HG03439 (cell line): Measurements from ENCODE around the gene ILF2.
"Not testable (repeated sequence)": the region's sequence is repeated elsewhere in the genome, so short reads cannot be mapped to it uniquely, and the experiment has no call there.

ENCODE experiments used
- ATAC-seq: cut with Tn5 transposase; IDR thresholded peaks from one replicate; pipeline ENCODE4 v1.9.1; 2021; ENCODE audit warnings: mild to moderate bottlenecking, moderate library complexity; ENCODE audit not compliant: unreplicated experiment

ILF2 gene

DNA sequence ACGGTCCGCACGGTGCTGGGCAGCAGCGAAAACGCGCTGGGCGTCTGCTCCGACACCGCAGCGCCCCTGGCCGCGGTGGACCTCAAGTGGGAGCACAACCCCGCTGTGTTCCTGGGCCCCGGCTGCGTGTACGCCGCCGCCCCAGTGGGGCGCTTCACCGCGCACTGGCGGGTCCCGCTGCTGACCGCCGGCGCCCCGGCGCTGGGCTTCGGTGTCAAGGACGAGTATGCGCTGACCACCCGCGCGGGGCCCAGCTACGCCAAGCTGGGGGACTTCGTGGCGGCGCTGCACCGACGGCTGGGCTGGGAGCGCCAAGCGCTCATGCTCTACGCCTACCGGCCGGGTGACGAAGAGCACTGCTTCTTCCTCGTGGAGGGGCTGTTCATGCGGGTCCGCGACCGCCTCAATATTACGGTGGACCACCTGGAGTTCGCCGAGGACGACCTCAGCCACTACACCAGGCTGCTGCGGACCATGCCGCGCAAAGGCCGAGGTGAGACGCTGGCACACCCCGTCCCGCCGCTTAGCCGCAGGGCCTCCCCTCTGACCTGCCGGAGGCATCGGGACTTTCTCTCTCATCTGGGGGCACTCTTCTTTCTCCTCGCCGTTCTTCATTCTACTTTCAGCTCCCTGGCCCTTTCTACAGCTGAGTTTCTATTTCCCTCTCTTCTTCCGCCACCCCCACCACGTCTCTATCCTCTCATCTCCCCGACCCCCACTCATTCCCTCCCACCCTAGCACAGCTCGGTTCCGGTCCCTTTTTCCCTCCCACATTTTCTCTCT, 8.7 kb upstream of the ILF2 start:
- no peak for ATAC-seq

DNA sequence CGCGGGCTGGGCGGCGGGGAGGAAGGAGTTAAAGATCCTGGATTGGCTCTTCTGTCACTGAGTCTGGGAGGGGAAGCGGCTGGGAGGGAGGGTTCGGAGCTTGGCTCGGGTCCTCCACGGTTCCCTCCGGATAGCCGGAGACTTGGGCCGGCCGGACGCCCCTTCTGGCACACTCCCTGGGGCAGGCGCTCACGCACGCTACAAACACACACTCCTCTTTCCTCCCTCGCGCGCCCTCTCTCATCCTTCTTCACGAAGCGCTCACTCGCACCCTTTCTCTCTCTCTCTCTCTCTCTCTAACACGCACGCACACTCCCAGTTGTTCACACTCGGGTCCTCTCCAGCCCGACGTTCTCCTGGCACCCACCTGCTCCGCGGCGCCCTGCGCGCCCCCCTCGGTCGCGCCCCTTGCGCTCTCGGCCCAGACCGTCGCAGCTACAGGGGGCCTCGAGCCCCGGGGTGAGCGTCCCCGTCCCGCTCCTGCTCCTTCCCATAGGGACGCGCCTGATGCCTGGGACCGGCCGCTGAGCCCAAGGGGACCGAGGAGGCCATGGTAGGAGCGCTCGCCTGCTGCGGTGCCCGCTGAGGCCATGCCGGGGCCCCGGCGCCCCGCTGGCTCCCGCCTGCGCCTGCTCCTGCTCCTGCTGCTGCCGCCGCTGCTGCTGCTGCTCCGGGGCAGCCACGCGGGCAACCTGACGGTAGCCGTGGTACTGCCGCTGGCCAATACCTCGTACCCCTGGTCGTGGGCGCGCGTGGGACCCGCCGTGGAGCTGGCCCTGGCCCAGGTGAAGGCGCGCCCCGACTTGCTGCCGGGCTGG, 7.9 kb upstream of the ILF2 start, which contains the start of gene NPR1:
NPR1 (plus strand) TSS at position 170 of the 818 bp plus-strand sequence; CDS start at position 591, 421 bp downstream.
- ATAC-seq = no peak

DNA sequence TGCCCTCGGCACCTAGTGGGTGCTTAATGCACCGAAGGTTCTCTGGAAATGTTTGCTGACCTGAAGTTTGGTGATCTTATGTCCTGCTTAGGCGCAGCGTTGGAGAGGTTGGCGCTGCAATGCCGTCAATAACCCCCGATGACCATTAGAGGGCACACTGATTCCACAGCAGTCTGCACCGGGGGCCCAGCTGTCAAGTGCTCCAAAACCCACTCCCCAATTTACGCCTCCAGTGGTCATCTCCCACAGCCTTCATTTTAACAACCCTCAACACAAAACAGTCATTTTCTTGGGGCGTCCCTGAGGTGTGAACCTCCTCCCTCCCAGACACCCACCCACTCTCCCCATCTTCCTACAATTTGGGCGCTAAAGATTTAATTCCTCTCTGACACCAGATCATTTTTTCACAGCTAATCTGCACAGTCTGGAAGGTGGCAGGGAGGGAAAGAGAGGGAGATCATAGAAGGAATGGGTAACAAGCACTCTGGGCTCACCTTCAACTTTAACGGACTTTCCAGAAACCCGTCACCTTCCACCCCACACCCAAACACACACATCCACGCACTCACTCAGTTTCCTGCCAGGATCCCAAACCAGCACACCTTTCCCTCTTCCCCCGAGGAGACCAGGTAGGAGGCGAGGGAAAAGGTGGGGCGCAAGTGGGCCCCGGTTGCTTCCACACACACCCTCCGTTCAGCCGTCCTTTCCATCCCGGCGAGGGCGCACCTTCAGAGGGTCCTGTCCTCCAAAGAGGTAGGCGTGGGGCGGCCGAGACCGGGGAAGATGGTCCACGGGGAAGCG, 7.1 kb upstream of the ILF2 start:
- ATAC-seq = no peak

DNA sequence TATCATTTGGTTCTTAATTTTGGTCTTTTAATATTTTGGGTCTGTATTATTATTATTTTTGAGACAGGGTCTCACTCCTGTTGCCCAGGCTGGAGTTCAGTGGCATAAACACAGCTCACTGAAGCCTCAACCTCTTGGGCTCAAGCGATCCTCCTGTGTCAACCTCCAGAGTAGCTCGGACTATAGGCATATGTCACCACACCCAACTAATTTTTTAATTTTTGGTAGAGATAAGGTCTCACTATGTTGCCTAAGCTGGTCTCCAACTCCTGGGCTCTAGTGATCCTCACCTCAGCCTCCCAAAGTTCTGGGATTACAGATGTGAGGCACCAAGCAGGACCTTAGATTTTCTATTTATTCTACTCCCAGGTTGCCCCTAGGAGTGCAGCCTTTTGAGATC, 2.7 kb upstream of the ILF2 start:
- ATAC-seq = no peak

DNA sequence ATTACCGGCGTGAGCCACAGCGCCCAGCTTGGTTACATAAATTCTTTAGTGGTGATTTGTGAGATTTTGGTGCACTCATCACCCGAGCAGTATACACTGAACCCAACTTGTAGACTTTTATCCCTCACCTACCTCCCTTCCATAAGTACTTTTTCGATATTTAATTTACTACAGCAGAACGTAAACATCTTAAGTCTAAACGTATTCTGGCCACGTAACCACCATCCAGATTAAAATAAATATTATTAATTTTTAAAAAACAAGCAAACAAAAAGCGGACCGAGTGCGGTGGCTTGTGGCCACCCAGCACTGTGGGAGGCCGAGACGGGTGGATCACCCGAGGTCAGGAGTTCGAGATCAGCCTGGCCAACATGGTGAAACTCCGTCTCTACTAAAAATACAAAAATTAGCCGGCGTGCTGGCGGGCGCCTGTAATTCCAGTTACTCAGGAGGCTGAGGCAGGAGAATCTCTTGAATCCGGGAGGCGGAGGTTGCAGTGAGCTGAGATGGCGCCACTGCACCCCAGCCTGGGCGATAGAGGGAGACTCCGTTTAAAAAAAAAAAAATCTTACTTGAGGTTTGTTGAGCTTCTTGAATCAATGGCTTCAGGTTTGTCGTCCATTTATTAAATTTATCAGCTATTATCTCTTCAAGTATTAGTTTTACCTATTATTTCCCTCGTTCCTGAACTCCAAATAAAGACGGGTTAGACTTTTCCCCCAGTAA, 998 bp upstream of the ILF2 start:
- peak; percentile 3 for ATAC-seq

DNA sequence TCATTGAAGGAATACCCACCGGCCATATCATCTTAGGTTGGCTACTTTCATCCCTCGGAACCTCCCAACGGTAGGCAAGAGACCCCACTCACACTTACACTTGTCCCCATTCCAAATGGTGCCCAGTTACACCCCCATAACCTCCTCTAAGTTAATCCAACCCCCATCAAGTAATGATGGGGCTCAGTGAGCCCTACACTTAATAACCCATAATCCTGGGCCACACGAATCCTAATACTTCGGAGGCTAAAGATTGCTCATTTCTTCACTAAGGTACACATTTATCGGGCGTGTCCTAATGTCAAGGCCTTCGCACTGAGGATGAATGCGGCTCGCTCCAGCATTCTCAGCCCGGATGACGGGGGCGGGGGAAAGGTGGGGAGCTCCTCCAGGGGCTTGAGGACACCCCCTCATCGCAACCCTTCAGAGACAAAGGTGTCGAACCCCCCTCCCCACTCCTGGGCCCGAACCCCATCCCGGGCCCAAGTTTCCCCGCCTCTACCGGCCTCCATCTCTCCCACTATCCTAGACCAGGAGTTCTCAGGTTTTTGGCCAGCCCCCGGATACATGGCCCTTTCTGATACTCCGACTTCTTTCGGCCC, 435 bp downstream of the ILF2 start:
- peak; percentile 2 for ATAC-seq

DNA sequence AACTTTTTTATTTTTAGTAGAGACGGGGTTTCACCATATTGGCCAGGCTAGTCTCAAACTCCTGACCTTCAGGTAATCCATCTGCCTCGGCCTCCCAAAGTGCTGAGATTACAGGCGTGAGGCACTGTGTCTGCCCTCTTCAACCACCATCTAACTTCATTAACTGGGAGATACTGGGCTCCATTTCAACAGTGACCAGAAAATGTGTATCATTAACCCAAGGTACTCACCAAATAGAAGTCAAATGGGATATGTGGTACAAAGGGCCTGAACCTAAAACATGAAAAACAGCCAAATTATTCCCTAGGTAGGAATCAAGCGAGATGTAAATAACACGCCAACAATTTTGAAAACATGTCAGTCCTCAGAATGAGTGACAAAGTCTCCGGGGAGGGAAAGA, 1.2 kb downstream of the ILF2 start:
- ATAC-seq = no peak

DNA sequence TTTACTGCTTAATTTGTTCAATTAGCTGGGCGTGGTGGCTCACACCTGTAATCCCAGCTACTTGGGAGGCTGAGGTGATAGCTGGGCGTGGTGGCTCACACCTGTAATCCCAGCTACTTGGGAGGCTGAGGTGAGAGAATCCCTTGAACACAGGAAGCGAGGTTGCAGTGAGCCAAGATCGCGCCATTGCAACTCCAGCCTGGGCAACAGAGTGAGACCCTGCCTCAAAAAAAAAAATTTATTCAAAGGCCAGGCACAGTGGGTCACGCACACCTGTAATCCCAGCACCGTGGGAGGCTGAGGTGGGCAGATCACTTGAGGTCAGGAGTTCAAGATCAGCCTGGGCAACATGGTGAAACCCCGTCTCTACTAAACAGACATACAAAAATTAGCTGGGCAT, 2.1 kb downstream of the ILF2 start:
- ATAC-seq = not testable (repeated sequence)

DNA sequence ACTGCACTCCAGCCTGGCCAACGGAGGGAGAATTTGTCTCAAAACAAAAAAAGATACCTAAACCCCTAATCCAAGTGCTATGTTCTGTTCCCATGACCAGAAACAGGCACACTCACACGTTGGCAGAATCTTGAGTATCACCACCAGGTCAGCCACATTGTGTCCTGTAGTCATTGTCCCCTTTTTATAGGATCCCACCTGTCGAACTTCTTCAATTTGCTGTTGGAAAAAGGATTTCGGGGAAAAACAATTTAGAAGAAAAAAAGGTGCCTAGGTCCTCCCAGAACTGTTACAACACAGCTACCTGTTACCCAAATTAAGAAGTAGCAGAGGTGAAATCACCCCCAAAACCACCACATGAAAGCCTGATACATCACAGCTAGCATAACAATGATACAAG, 3.4 kb downstream of the ILF2 start:
- no peak for ATAC-seq

DNA sequence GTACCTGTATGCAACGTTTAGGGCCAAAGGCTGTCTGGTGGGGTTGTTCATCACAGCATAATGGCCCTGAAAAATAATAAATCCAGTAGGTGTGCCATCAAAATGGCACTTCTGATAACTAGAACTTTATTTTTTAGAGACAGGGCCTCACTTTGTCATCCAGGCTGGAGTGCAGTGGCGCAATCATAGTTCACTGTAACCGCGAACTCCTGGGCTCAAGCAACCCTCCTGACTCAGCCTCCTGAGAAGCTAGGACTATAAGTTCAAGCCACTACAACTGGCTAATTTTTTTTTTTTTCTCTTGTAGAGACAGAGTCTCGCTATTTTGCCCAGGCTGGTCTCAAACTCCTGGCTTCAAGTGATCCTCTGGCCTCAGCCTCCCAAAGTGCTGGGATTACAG, 7.6 kb downstream of the ILF2 start:
- no peak for ATAC-seq

DNA sequence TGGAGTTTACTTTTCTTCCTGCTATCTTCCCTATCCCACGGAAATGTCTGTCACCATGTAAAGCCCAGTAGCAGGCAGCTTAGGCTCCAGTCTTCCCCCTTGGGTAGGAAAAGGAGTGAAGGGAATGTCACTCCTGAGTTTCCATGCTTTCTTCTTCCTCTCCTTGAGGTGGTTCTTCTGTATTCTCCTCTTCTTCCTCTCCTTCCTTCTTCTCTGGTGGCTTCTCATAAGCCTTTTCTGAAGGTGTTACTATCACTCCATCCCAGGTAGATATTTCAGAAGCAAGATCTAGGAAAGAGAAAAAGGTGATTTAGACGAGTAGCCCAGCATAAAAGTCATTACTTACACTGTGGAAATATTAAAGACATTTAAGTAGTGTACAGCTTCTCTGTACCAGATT, 8.5 kb downstream of the ILF2 start:
- no peak for ATAC-seq

DNA sequence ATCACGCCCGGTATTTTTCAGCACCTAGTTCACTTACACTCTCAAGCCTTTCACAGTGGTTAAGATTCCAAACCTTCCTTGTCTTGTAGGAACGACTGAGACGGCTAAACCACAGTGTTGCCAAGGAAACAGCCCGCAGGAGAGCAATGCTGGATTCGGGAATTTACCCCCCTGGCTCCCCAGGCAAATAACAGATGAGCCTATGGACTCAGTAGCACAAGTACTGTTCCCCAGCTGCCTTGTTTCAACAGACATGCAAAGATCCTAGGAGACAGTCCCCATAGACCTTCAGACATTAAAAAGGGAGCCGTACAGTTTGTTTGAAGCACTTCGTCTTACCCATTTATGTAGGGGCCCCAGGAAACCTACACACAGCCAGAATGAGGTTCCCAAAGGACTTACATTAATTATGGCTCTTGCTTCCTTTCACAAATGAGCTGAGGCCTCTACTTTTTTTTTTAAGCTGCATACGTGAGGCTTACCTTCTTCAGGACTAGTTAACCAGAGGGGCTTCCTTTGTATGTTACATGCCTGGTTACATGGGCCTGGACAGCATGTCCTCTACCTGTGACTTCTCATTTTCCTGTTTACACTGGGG, 9.6 kb downstream of the ILF2 start:
- ATAC-seq = no peak

DNA sequence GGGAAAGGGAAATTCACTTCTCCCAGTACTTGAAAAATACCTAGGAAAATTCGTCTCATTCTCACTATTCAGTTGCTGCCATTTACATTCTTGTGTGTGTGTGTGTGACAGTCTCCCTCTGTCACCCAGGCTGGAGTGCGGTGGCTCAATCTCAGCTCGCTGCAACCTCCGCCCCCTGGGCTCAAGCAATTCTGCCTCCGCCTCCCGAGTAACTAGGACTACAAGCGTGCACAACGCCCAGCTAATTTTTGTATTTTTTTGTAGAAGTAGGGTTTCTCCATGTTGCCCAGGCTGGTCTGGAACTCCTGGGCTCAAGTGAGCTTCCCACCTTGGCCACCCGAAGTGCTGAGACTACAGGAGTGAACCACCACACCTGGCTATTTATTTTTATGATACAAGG, 11.1 kb downstream of the ILF2 start:
- ATAC-seq = no peak

DNA sequence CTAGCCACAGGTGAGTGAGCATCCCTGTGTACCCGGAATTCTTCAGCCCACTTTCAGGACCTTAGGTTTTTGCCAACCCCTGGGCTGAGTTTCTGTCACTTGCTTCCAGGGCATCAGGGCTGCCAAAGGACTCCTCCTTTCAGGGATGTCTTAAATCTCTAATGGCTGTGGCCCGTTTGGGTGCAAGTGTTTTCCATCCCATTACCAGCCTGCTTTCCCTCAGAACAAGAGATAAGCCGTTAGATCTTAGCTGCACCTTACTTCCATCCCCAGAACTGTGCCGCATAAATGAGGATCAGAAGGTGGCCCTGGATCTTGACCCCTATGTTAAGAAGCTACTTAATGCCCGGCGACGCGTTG, 11.6 kb downstream of the ILF2 start:
- no peak for ATAC-seq

DNA sequence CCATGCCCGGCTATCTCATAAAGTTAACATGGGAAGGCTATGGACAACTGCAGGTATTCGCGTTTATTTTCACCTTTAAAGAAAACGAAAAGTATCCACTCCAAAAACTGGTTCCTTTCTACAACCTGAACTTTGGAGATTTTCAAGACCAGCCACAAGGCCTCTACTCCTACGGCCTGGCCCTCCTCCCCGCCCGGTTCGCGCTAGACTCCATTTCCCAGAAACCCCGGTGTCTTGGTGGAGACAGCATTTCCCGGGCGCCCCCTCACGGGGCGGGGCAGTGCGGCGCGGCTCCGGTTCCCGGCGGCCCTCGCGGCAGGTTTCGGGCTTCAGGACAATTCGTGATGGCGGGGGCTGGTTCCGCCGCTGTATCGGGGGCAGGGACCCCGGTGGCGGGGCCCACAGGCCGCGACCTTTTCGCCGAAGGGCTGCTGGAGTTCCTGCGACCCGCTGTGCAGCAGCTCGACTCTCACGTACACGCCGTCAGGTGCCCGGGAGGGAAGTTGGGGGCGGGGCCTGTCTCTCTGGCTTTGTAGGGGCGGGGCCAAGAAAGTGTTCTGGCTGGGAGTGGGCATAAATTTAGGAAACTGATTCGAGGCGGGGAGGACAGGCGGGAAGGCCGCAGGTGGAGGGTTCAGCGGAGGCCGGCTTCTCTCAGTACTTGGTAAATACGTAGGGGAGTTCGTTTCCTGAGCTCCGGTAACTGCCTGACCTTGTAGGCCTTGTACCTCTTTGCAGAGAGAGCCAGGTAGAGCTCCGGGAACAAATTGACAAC, 12.2 kb downstream of the ILF2 start, which contains the start of gene SNAPIN:
SNAPIN (plus strand) TSS at position 304 of the 775 bp plus-strand sequence; CDS start at position 345, 41 bp downstream.
- ATAC-seq = peak; percentile 86

DNA sequence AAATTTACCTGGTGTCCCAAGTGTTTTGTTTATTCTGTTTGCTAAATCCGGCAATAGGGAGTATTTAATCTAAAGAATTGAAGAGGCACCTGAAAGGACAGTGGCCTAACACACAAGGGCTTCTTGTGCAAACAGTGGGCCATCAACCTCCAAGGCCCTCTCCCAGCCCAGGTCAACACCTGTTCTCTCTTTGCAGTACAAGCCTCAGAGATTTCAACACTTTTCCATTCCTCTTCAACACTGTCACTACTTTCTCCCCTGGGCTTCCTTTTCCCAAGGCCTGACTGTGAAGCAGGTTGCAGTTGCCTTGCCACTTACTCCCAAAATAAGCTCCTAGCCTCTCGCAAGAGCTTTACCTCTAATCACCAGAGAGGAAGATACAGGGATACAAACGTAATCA, 15.5 kb downstream of the ILF2 start:
- no peak for ATAC-seq

DNA sequence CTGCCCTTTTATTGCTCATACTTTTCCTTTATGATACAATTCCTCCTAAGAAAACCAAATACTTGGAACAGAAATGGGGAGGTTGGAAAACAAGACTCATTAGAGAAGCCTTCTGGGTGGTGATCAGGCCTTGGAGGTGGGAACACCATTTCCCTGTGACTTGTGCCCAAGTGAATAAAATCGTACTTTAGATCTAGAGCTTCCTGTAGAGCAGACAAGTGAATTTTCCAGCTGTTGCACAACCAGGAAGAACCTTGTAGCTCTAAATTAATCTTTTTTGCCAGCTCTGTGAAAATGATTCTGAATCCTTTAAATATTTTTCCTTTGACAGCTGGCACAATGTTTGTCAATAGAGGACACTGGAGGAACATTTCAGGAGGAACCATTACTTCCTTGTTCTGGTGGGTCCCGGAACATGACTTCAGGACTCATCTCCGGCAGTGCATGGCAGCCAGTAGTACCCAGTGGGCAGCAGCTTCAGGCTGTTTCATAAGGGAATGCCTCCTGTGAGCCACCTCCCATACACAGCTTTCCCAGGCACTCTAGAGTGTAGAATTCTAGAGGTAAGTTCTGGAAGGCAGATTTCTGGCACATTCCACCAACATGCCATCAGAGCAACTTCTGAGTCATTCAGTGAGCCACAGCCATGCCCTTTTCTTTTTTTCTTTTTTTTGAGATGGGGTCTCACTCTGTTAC, 17.8 kb downstream of the ILF2 start:
- ATAC-seq = no peak

DNA sequence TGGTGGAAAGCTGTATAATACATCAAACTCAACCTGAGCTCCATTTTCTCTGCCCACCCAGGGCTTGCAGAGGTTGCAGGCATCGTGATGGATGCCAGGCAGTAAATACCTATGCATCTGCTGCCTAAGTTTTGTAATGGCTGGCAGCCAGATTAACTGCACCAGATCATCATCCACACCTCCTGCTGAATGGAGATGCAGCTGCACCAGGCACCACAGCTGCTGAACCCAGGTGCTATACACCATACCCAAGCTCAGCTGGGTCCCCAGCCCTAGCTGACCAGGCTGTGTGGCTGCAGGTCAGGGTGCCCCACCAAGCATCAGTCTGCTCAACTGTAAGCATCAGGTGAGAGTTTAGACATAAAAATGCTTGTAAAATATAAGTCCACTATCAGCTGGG, 19.0 kb downstream of the ILF2 start:
- no peak for ATAC-seq

DNA sequence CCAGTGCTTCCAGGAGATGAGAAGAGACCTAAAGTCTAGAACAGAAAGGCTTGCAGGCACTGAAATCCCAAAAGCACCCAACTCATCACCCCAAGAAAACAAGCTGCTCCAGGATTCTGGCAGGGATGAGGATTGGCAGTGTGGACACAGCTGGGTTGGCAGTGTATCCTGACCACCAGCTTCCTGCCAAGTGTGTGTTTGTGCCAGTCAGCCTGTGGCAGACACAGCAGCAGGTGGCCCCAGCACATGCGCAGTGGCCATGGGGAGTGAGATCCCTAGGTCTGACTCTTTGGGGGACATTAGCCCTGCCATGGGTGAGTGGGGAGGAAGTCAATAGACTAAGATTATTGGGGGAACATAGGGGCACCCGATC, 20.9 kb downstream of the ILF2 start:
- no peak for ATAC-seq
